Measurements from ENCODE around the gene EIF1AX. TPM values are rescaled to one million over a fixed set of nuclear protein-coding genes. Genes with fewer than 3 reads are reported as not detected.

The EIF1AX gene
- polyA plus RNA-seq, 1 of the 3 experiments (the other 2 are of a cell fraction), result 18.2 TPM

- Histone ChIP-seq H3F3A (replicated peaks; ENCODE audit: insufficient read depth) (no peaks in the 10 kb centered on the region), H3K9me3 (no peaks in the 10 kb centered on the region), H4K20me1 (ENCODE audit: insufficient read depth) (no peaks in the 10 kb centered on the region), H3K9me2 (no peaks in the 10 kb centered on the region), H3K27me3 (ENCODE audit: insufficient read depth) (no peaks in the 10 kb centered on the region), H3K9ac (no peak overlapping the region), H3K4me2 (no peak overlapping the region), H3K4me1 (ENCODE audit: control insufficient read depth in 1 of 2, insufficient read depth in 2 of 2, low read depth in 1 of 2, low read length in 1 of 2) (peaks cover 0 to 4% of the 10 kb centered on the region in 2 experiments; a peak in 1 of 4 replicates), H2AFZ (ENCODE audit: low read depth) (no peak overlapping the region), H3K4me3 (ENCODE audit: low read depth in 2 of 2, low read length in 1 of 2) (no peak overlapping the region), H3K79me2 (ENCODE audit: insufficient read depth) (no peaks in the 10 kb centered on the region), H3K36me3 (replicated peaks in 1 of 2; ENCODE audit: control insufficient read depth in 1 of 2, insufficient read depth in 2 of 2, low read length in 1 of 2) (peaks cover 8 to 21% of the 10 kb centered on the region in 2 experiments), H3K27ac (ENCODE audit: low read depth in 2 of 2, low read length in 1 of 2) (no peak overlapping the region)
- CTCF ChIA-PET, result no interaction called here
- 61% methylated on average over 1 of the region's 1 CpG for WGBS (ENCODE audit: low lambda C conversion rate)
- no peak for DNase-seq
- POLR2A ChIA-PET, result no interaction called here
- TF ChIP-seq IRF3 (IDR thresholded peaks at IDR 0.05; ENCODE audit: low read depth, low read length), result no peak
- no peak for TF ChIP-seq GABPA (IDR thresholded peaks at IDR 0.05; ENCODE audit: low read depth)
- TF ChIP-seq YY1 (IDR thresholded peaks at IDR 0.05; ENCODE audit: low read depth), result no peak
- no peak for TF ChIP-seq PBX3 (IDR thresholded peaks at IDR 0.05)
- TF ChIP-seq RCOR1 (IDR thresholded peaks at IDR 0.05; ENCODE audit: low read length), result no peak
- no peak for TF ChIP-seq USF1 (IDR thresholded peaks at IDR 0.05; ENCODE audit: borderline replicate concordance, low read depth)
- no peak for TF ChIP-seq USF2 (IDR thresholded peaks at IDR 0.05; ENCODE audit: borderline replicate concordance, low read depth, low read length)
- no peak for TF ChIP-seq NFIC (IDR thresholded peaks at IDR 0.05; ENCODE audit: borderline replicate concordance)
- no peak for TF ChIP-seq TAF1 (IDR thresholded peaks at IDR 0.05; ENCODE audit: borderline replicate concordance, low read depth, low read length)
- TF ChIP-seq ZBTB33 (IDR thresholded peaks at IDR 0.05; ENCODE audit: borderline replicate concordance, low read depth), result no peak
- TF ChIP-seq SMC3 (IDR thresholded peaks at IDR 0.05; ENCODE audit: low read depth, low read length), result no peak
- TF ChIP-seq REST (IDR thresholded peaks at IDR 0.05; ENCODE audit: low read depth, low read length), result no peak
- no peak for TF ChIP-seq TCF12 (IDR thresholded peaks at IDR 0.05)
- TF ChIP-seq CHD2 (IDR thresholded peaks at IDR 0.05; ENCODE audit: low read length, partially characterized antibody), result no peak
- no peak for TF ChIP-seq EP300 (IDR thresholded peaks at IDR 0.05; ENCODE audit: borderline replicate concordance in 1 of 2, low read depth in 1 of 2, low read length in 1 of 2)
- TF ChIP-seq EZH2phosphoT487 (IDR thresholded peaks at IDR 0.05; ENCODE audit: borderline replicate concordance, low read depth), result no peak
- TF ChIP-seq POLR2AphosphoS5 (IDR thresholded peaks at IDR 0.05; ENCODE audit: low read depth, low read length), result no peak
- no peak for TF ChIP-seq RAD21 (IDR thresholded peaks at IDR 0.05; ENCODE audit: low read length)
- TF ChIP-seq ELF1 (IDR thresholded peaks at IDR 0.05), result no peak
Measured at GRCh38 chrX:20147561-20147960, 5.9 kb upstream of the EIF1AX start.
